ENCODE data around the gene DLGAP1.

Gene DLGAP1

GRCh38 chr18:4126939-4127338 lies 328.2 kb downstream of the DLGAP1 start:
- H3K36me3 ChIP-seq (ENCODE audit: insufficient read depth, low read length), result no peaks in the 10 kb centered on the region
- H3K27me3 ChIP-seq (ENCODE audit: insufficient read depth, low read length), result peaks cover 8% of the 10 kb centered on the region; the same call in 1 of the 2 replicates
- H3K4me1 ChIP-seq (ENCODE audit: control insufficient read depth, insufficient read depth, low read length, unreplicated experiment), result peaks cover 14% of the 10 kb centered on the region
- no peaks in the 10 kb centered on the region for H3K79me2 ChIP-seq (ENCODE audit: control insufficient read depth, insufficient read depth, low read length, unreplicated experiment)
- no peak overlapping the region for H3K27ac ChIP-seq (ENCODE audit: low read depth, low read length)
- H2AFZ ChIP-seq (ENCODE audit: low read length, unreplicated experiment), result no peak overlapping the region
- no peak overlapping the region for H3K4me3 ChIP-seq (ENCODE audit: low read depth, low read length)

DNA sequence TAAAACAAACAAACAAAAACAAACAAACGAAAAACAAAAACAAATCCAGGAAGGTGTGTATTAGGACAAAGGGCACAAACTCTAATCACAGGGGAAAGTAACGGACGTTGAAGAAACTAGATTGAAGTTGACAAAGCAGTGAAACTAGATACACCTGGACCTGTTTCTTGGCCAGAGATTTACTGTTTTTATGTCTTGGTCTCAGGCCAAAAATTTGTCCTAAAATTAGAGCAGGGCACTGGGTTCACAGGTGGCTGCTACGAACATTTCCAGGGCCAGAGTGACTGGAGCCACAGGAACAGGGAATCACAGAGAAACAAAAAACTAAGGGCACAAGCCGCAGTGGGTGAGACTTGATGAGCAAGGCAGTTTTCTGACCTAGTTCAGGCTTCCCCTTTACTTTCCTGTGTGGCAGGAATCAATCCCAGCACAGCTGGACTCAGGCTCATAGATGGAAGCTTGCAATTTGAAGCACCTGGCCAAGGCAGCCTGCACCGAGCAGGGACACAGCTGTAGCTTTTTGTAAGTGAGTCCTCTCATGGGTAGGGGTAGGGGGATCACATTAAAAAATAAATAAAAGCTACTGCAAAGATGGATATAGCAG lies 329.4 kb downstream of the DLGAP1 start:
- Histone ChIP-seq H3K4me1 (ENCODE audit: control insufficient read depth, insufficient read depth, low read length, unreplicated experiment) (peaks cover 14% of the 10 kb centered on the region), H3K36me3 (ENCODE audit: insufficient read depth, low read length) (no peaks in the 10 kb centered on the region), H2AFZ (ENCODE audit: low read length, unreplicated experiment) (no peak overlapping the region), H3K4me3 (ENCODE audit: low read depth, low read length) (no peak overlapping the region), H3K27me3 (ENCODE audit: insufficient read depth, low read length) (peaks cover 8% of the 10 kb centered on the region; the same call in 1 of the 2 replicates), H3K27ac (ENCODE audit: low read depth, low read length) (no peak overlapping the region), H3K79me2 (ENCODE audit: control insufficient read depth, insufficient read depth, low read length, unreplicated experiment) (no peaks in the 10 kb centered on the region)

DNA sequence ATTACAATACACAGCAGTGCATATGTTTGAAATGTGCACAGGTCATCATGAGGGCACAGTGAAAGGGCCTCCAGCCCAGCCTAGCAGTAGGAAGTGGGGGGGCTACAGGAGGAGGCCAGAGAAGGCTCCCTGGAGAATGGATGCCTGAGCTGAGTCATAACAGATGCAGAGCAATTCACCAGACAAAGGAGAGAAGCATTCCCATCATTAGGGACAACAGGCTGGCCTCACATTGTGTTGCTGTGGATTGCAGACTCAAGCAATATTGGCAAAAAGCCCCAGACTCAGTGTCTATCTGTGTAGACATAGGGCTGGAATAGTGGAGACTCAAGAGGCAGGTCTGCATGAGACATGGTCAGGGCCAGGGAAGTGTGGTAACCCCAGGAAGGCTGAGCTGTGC lies 329.9 kb downstream of the DLGAP1 start:
- H2AFZ ChIP-seq (ENCODE audit: low read length, unreplicated experiment), result no peak overlapping the region
- peaks cover 14% of the 10 kb centered on the region for H3K4me1 ChIP-seq (ENCODE audit: control insufficient read depth, insufficient read depth, low read length, unreplicated experiment)
- H3K27me3 ChIP-seq (ENCODE audit: insufficient read depth, low read length), result peaks cover 5% of the 10 kb centered on the region; the same call in 1 of the 2 replicates
- H3K4me3 ChIP-seq (ENCODE audit: low read depth, low read length), result no peak overlapping the region
- H3K27ac ChIP-seq (ENCODE audit: low read depth, low read length), result no peak overlapping the region
- H3K79me2 ChIP-seq (ENCODE audit: control insufficient read depth, insufficient read depth, low read length, unreplicated experiment), result no peaks in the 10 kb centered on the region
- no peaks in the 10 kb centered on the region for H3K36me3 ChIP-seq (ENCODE audit: insufficient read depth, low read length)

DNA sequence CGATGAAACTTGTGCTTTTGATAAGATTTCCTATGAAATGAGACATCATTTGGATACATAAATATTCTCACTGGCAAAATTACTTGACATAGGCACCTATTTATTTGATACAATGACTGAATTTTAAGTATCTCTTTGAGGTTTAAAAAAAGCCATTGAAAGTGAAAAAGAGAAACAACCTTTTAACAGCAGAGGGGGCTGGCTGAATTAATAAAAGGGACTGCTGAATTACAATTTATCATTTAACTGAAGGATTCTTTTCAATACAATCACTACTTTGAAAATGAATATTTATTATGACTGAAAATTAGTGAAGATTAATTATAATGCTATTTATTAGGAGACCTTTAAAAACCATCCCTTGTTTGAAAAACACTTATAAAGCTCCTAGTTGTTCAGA lies 335.3 kb downstream of the DLGAP1 start:
- Histone ChIP-seq H3K4me3 (ENCODE audit: low read depth, low read length) (no peak overlapping the region), H3K4me1 (ENCODE audit: control insufficient read depth, insufficient read depth, low read length, unreplicated experiment) (peaks cover 4% of the 10 kb centered on the region), H3K27me3 (ENCODE audit: insufficient read depth, low read length) (no peaks in the 10 kb centered on the region), H3K79me2 (ENCODE audit: control insufficient read depth, insufficient read depth, low read length, unreplicated experiment) (no peaks in the 10 kb centered on the region), H3K27ac (ENCODE audit: low read depth, low read length) (no peak overlapping the region), H2AFZ (ENCODE audit: low read length, unreplicated experiment) (no peak overlapping the region), H3K36me3 (ENCODE audit: insufficient read depth, low read length) (no peaks in the 10 kb centered on the region)

GRCh38 chr18:4119127-4119648 lies 335.9 kb downstream of the DLGAP1 start:
- no peaks in the 10 kb centered on the region for H3K4me1 ChIP-seq (ENCODE audit: control insufficient read depth, insufficient read depth, low read length, unreplicated experiment)
- no peaks in the 10 kb centered on the region for H3K27me3 ChIP-seq (ENCODE audit: insufficient read depth, low read length)
- H3K79me2 ChIP-seq (ENCODE audit: control insufficient read depth, insufficient read depth, low read length, unreplicated experiment), result no peaks in the 10 kb centered on the region
- no peak overlapping the region for H3K4me3 ChIP-seq (ENCODE audit: low read depth, low read length)
- H3K36me3 ChIP-seq (ENCODE audit: insufficient read depth, low read length), result no peaks in the 10 kb centered on the region
- H3K27ac ChIP-seq (ENCODE audit: low read depth, low read length), result no peak overlapping the region
- H2AFZ ChIP-seq (ENCODE audit: low read length, unreplicated experiment), result no peak overlapping the region

GRCh38 chr18:4108016-4108415 lies 347.1 kb downstream of the DLGAP1 start:
- no peaks in the 10 kb centered on the region for H3K4me1 ChIP-seq (ENCODE audit: control insufficient read depth, insufficient read depth, low read length, unreplicated experiment)
- no peak overlapping the region for H3K27ac ChIP-seq (ENCODE audit: low read depth, low read length)
- no peaks in the 10 kb centered on the region for H3K79me2 ChIP-seq (ENCODE audit: control insufficient read depth, insufficient read depth, low read length, unreplicated experiment)
- H3K4me3 ChIP-seq (ENCODE audit: low read depth, low read length), result no peak overlapping the region
- no peaks in the 10 kb centered on the region; the same call in 1 of the 2 replicates for H3K27me3 ChIP-seq (ENCODE audit: insufficient read depth, low read length)
- no peaks in the 10 kb centered on the region for H3K36me3 ChIP-seq (ENCODE audit: insufficient read depth, low read length)
- no peak overlapping the region for H2AFZ ChIP-seq (ENCODE audit: low read length, unreplicated experiment)

- no peaks in the 10 kb centered on the region for H3K36me3 ChIP-seq (ENCODE audit: insufficient read depth, low read length)
- no peaks in the 10 kb centered on the region for H3K79me2 ChIP-seq (ENCODE audit: control insufficient read depth, insufficient read depth, low read length, unreplicated experiment)
- H3K27me3 ChIP-seq (ENCODE audit: insufficient read depth, low read length), result no peaks in the 10 kb centered on the region; the same call in 1 of the 2 replicates
- peak overlapping the region; percentile 86 for H2AFZ ChIP-seq (ENCODE audit: low read length, unreplicated experiment)
- no peak overlapping the region for H3K27ac ChIP-seq (ENCODE audit: low read depth, low read length)
- peak overlapping the region; percentile 69 for H3K4me3 ChIP-seq (ENCODE audit: low read depth, low read length)
- no peaks in the 10 kb centered on the region for H3K4me1 ChIP-seq (ENCODE audit: control insufficient read depth, insufficient read depth, low read length, unreplicated experiment)
Measured at GRCh38 chr18:4107049-4107467, 348.0 kb downstream of the DLGAP1 start.

DNA sequence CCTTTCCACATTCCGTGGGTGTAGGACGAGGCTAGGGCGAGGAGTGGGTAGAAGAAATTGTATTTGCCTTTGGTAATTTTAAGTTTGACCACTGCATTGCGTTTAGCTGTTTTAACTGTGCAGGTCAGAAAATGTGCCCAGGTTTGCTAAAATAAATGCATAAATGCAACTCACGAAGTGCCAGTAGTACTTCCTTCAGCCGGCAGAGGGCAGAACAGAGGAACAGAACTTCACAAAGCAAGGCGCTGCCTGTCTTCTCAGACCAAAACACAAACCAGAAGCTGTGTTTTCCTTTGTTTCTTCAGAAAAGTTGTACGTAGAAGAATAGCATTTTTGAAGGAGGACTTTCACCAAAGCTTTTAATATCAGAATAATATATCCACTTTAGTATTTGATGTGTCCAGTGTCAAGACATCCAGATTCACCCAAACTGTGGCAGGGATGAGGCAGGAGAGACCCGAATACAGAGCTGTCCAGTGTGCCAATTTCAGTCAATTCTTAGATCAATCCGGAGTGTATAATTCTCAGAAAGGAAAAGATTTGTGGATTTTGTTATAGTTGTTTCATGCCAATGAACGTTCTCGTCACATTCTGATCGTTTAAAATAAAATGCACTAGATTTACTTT lies 348.6 kb downstream of the DLGAP1 start:
- Histone ChIP-seq H3K27ac (ENCODE audit: low read depth, low read length) (no peak overlapping the region), H2AFZ (ENCODE audit: low read length, unreplicated experiment) (peak overlapping the region; percentile 86)

DNA sequence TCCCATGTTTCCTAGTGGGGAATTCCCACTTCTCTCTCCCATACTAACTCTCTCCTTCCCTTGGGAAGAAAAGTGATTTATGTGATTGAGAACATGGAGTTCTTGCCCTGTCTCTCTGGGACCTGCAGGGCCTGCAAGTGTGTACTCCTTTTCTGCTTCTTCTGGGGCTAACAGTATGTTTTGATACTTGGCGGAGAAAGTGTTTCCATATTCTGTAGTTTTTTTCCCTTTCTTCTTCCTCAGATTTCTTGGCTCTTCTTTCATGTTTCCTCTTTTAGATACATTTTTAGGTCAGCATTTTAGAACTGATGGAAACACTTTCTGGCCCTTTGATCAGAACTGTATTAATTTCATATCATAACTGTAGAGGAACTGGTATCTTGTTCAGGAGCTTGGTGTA lies 352.2 kb downstream of the DLGAP1 start:
- H3K4me3 ChIP-seq (ENCODE audit: low read depth, low read length), result no peak overlapping the region
- no peaks in the 10 kb centered on the region for H3K4me1 ChIP-seq (ENCODE audit: control insufficient read depth, insufficient read depth, low read length, unreplicated experiment)
- H3K36me3 ChIP-seq (ENCODE audit: insufficient read depth, low read length), result no peaks in the 10 kb centered on the region
- H2AFZ ChIP-seq (ENCODE audit: low read length, unreplicated experiment), result no peak overlapping the region
- H3K27ac ChIP-seq (ENCODE audit: low read depth, low read length), result no peak overlapping the region
- H3K79me2 ChIP-seq (ENCODE audit: control insufficient read depth, insufficient read depth, low read length, unreplicated experiment), result no peaks in the 10 kb centered on the region
- H3K27me3 ChIP-seq (ENCODE audit: insufficient read depth, low read length), result no peaks in the 10 kb centered on the region

More for the DNA sequence above, 348.6 kb downstream of the DLGAP1 start:
- Histone ChIP-seq H3K79me2 (ENCODE audit: control insufficient read depth, insufficient read depth, low read length, unreplicated experiment) (no peaks in the 10 kb centered on the region), H3K36me3 (ENCODE audit: insufficient read depth, low read length) (no peaks in the 10 kb centered on the region), H3K27me3 (ENCODE audit: insufficient read depth, low read length) (no peaks in the 10 kb centered on the region; the same call in 1 of the 2 replicates), H3K4me1 (ENCODE audit: control insufficient read depth, insufficient read depth, low read length, unreplicated experiment) (no peaks in the 10 kb centered on the region), H3K4me3 (ENCODE audit: low read depth, low read length) (peak overlapping the region; percentile 69)

DNA sequence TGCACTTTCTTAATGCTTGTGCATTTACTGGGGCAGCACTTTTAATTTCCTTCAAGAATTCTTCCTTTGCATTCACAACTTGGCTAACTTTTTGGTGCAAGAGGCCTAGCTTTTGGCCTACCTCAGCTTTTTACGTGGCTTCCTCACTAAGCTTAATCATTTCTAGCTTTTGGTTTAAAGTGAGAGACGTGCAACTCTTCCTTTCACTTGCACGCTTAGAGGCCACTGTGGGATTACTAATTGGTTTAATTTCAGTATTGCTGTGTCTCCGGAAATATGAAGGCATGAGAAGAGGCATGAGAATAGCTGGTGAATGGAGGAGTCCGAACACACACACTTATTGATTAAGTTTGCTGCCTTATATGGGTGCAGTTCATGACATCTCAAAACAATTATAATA lies 354.1 kb downstream of the DLGAP1 start:
- no peaks in the 10 kb centered on the region for H3K79me2 ChIP-seq (ENCODE audit: control insufficient read depth, insufficient read depth, low read length, unreplicated experiment)

DNA sequence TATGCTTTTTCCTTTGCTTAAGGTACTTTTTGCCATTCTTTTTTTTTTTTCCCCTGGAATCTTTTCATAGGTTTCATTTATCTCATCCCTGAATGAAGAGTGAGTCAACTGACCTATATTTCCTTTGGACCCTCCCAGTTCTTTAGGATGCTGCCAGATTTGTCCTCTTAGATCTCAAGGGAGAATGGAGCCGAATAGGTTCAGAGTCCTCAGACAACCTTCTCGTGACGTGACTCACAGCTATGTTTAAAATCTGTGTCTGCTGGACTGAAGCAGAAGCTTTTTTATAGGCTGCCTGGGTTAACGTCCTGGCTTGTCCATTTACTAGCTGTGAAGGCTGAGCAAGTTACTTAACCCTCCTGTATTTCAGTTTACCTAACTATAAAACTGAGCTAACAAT lies 358.6 kb downstream of the DLGAP1 start:
- peaks cover 14% of the 10 kb centered on the region for H3K4me1 ChIP-seq (ENCODE audit: control insufficient read depth, insufficient read depth, low read length, unreplicated experiment)
- no peak overlapping the region for H2AFZ ChIP-seq (ENCODE audit: low read length, unreplicated experiment)
- H3K27ac ChIP-seq (ENCODE audit: low read depth, low read length), result peak overlapping the region; percentile 35
- no peaks in the 10 kb centered on the region for H3K27me3 ChIP-seq (ENCODE audit: insufficient read depth, low read length)
- no peaks in the 10 kb centered on the region for H3K79me2 ChIP-seq (ENCODE audit: control insufficient read depth, insufficient read depth, low read length, unreplicated experiment)
- H3K36me3 ChIP-seq (ENCODE audit: insufficient read depth, low read length), result no peaks in the 10 kb centered on the region
- H3K4me3 ChIP-seq (ENCODE audit: low read depth, low read length), result peak overlapping the region; percentile 12; the same call in 1 of the 2 replicates

More for the DNA sequence above, 354.1 kb downstream of the DLGAP1 start:
- H3K4me3 ChIP-seq (ENCODE audit: low read depth, low read length), result no peak overlapping the region
- H3K27ac ChIP-seq (ENCODE audit: low read depth, low read length), result no peak overlapping the region
- no peaks in the 10 kb centered on the region for H3K27me3 ChIP-seq (ENCODE audit: insufficient read depth, low read length)
- H3K36me3 ChIP-seq (ENCODE audit: insufficient read depth, low read length), result no peaks in the 10 kb centered on the region
- H3K4me1 ChIP-seq (ENCODE audit: control insufficient read depth, insufficient read depth, low read length, unreplicated experiment), result peaks cover 14% of the 10 kb centered on the region
- H2AFZ ChIP-seq (ENCODE audit: low read length, unreplicated experiment), result no peak overlapping the region
